H1 (cell line): ENCODE data around the gene IQUB. TPM values are rescaled to one million over a fixed set of nuclear protein-coding genes. Genes with fewer than 3 reads are reported as not detected.

Experiments used
- CTCF ChIA-PET: fragments of 300-600 bp; sonication (Branson Sonifier 250); formaldehyde crosslinking; loops from one replicate; lab custom pipeline; 2021; ENCODE audit not compliant: partially characterized antibody; lab: Charles Lee
- POLR2A ChIA-PET: fragments of 300-600 bp; sonication (Branson Sonifier 250); formaldehyde crosslinking; loops from one replicate; lab custom pipeline; 2021; ENCODE audit warnings: inconsistent platforms; ENCODE audit not compliant: partially characterized antibody; lab: Charles Lee
- DNase-seq, 2 experiments: peaks; one replicate each; pipeline versions ENCODE4 v3.0.0 to v3.0.0-alpha.2; 2010 to 2022; ENCODE audit warnings: low spot score in 2 of 2, low read depth in 1 of 2, mixed read lengths in 1 of 2
- FAIRE-seq: peaks from 2 replicates; lab custom pipeline; 2011; peaks lifted over from hg19 to GRCh38; lab: Jason Lieb, UNC
- H2AFZ ChIP-seq: 2 replicates; pipeline ENCODE4 v1.8.1; 2012; ENCODE audit warnings: low read length, inconsistent platforms
- H2AK5ac ChIP-seq: 2 replicates; pipeline ENCODE4 v1.6.1; 2013; ENCODE audit warnings: low read depth, low read length
- H2BK120ac ChIP-seq: replicated peaks from 2 replicates; pipeline ENCODE3; 2013; ENCODE audit warnings: low read depth, low read length, inconsistent platforms
- H2BK12ac ChIP-seq: 2 replicates; pipeline ENCODE4 v1.6.1; 2013; ENCODE audit warnings: low read depth, low read length
- H2BK15ac ChIP-seq: 2 replicates; pipeline ENCODE4 v1.6.1; 2013; ENCODE audit warnings: low read length
- H2BK20ac ChIP-seq: 2 replicates; pipeline ENCODE4 v1.6.1; 2013; ENCODE audit warnings: low read length
- H2BK5ac ChIP-seq: 2 replicates; pipeline ENCODE4 v1.6.1; 2013; ENCODE audit warnings: low read depth, low read length
- H3K14ac ChIP-seq: 2 replicates; pipeline ENCODE4 v1.6.1; 2013; ENCODE audit warnings: inconsistent platforms; ENCODE audit not compliant: insufficient read length
- H3K18ac ChIP-seq: 2 replicates; pipeline ENCODE4 v1.6.1; 2013; ENCODE audit warnings: low read length; ENCODE audit errors: extremely low read depth
- H3K23ac ChIP-seq: 2 replicates; pipeline ENCODE4 v1.6.1; 2013; ENCODE audit warnings: inconsistent platforms; ENCODE audit not compliant: insufficient read length
- H3K23me2 ChIP-seq: 2 replicates; pipeline ENCODE4 v1.6.1; 2013; ENCODE audit warnings: low read depth, low read length
- H3K27ac ChIP-seq: 2 replicates; pipeline ENCODE4 v1.6.1; 2011; ENCODE audit warnings: low read depth, low read length, inconsistent platforms
- H3K27me3 ChIP-seq, 4 experiments: replicated peaks in 1 of 4; 1 replicate in 1 of 4; 2 replicates in 3 of 4; pipeline versions ENCODE4 v1.6.1 to v1.8.1; 2011 to 2013; ENCODE audit warnings: low read length in 3 of 4, mild to moderate bottlenecking in 3 of 4, inconsistent platforms in 2 of 4, mixed read lengths in 2 of 4, moderate library complexity in 1 of 4; ENCODE audit not compliant: control insufficient read depth in 3 of 4, insufficient read depth in 3 of 4; ENCODE audit errors: extremely low read depth in 1 of 4
- H3K36me3 ChIP-seq, 4 experiments: 2 replicates each; pipeline versions ENCODE4 v1.6.1 to v1.8.1; 2011 to 2013; ENCODE audit warnings: mild to moderate bottlenecking in 4 of 4, low read length in 3 of 4, moderate library complexity in 2 of 4, control low read depth in 1 of 4, inconsistent platforms in 1 of 4; ENCODE audit not compliant: insufficient read depth in 4 of 4, control insufficient read depth in 2 of 4
- H3K4ac ChIP-seq: replicated peaks from 2 replicates; pipeline ENCODE3; 2013; ENCODE audit warnings: low read length, low read depth, mixed read lengths, inconsistent platforms; ENCODE audit not compliant: insufficient read length
- H3K4me1 ChIP-seq, 4 experiments: replicated peaks in 1 of 4; 1 replicate in 1 of 4; 2 replicates in 3 of 4; pipeline versions ENCODE4 v1.6.1 to v1.8.1; 2011 to 2013; ENCODE audit warnings: low read length in 3 of 4, inconsistent platforms in 2 of 4, mixed read lengths in 1 of 4; ENCODE audit not compliant: insufficient read depth in 4 of 4, control insufficient read depth in 3 of 4
- H3K4me2 ChIP-seq, 2 experiments: 2 replicates each; pipeline versions ENCODE4 v1.6.1 to v1.8.1; 2011 to 2013; ENCODE audit warnings: low read depth in 2 of 2, low read length in 2 of 2, control low read depth in 1 of 2, inconsistent platforms in 1 of 2, mild to moderate bottlenecking in 1 of 2; ENCODE audit not compliant: insufficient read depth in 1 of 2
- H3K4me3 ChIP-seq, 4 experiments: fragments of 200-600, 300-600 bp in 1 of 4; sonication (generic), shearing (Covaris generic), sonication (Bioruptor Twin) in 1 of 4; 2 replicates each; pipeline versions ENCODE4 v1.5.1 to v1.8.1; 2011 to 2016; ENCODE audit warnings: low read length in 4 of 4, low read depth in 3 of 4, control low read depth in 2 of 4, inconsistent platforms in 2 of 4, mild to moderate bottlenecking in 2 of 4, mixed read lengths in 1 of 4, moderate library complexity in 1 of 4; ENCODE audit not compliant: insufficient read depth in 2 of 4; ENCODE audit errors: extremely low read depth in 1 of 4
- H3K56ac ChIP-seq: replicated peaks from 2 replicates; pipeline ENCODE3; 2013; ENCODE audit warnings: low read depth, mild to moderate bottlenecking, mixed read lengths, low read length, inconsistent platforms; ENCODE audit not compliant: insufficient read length
- H3K79me1 ChIP-seq: 2 replicates; pipeline ENCODE4 v1.6.1; 2013; ENCODE audit warnings: low read depth, low read length, control low read depth
- H3K79me2 ChIP-seq, 2 experiments: 2 replicates each; pipeline versions ENCODE4 v1.6.1 to v1.8.1; 2012 to 2013; ENCODE audit warnings: low read length in 2 of 2, mild to moderate bottlenecking in 2 of 2, inconsistent platforms in 1 of 2; ENCODE audit not compliant: insufficient read depth in 2 of 2, control insufficient read depth in 1 of 2
- H3K9ac ChIP-seq, 4 experiments: replicated peaks in 1 of 4; 1 replicate in 1 of 4; 2 replicates in 3 of 4; pipeline versions ENCODE4 v1.6.1 to v1.8.1; 2011 to 2013; ENCODE audit warnings: low read depth in 3 of 4, low read length in 3 of 4, control low read depth in 2 of 4, mild to moderate bottlenecking in 2 of 4, moderate library complexity in 2 of 4, inconsistent platforms in 1 of 4; ENCODE audit errors: extremely low read depth in 1 of 4
- H3K9me3 ChIP-seq, 2 experiments: 2 replicates each; pipeline versions ENCODE4 v1.6.1 to v1.8.1; 2012 to 2013; ENCODE audit warnings: mild to moderate bottlenecking in 2 of 2, moderate library complexity in 2 of 2, control low read depth in 1 of 2, inconsistent platforms in 1 of 2, low read depth in 1 of 2, low read length in 1 of 2, mixed read lengths in 1 of 2; ENCODE audit not compliant: insufficient read depth in 2 of 2
- H4K20me1 ChIP-seq, 2 experiments: replicated peaks in 1 of 2; 2 replicates each; pipeline versions ENCODE3 to v1.8.1; 2011 to 2013; ENCODE audit warnings: inconsistent platforms in 2 of 2, low read length in 2 of 2, mild to moderate bottlenecking in 1 of 2; ENCODE audit not compliant: insufficient read depth in 2 of 2, control insufficient read depth in 1 of 2
- H4K5ac ChIP-seq: 2 replicates; pipeline ENCODE4 v1.6.1; 2013; ENCODE audit warnings: low read length, low read depth, mixed read lengths, inconsistent platforms; ENCODE audit not compliant: insufficient read length
- H4K8ac ChIP-seq: 2 replicates; pipeline ENCODE4 v1.8.0; 2013; ENCODE audit warnings: mild to moderate bottlenecking, moderate library complexity, low read length, inconsistent platforms; ENCODE audit not compliant: insufficient read depth; ENCODE audit errors: extremely low read depth
- H4K91ac ChIP-seq: replicated peaks from 2 replicates; pipeline ENCODE3; 2013; ENCODE audit warnings: low read length, mixed read lengths, inconsistent platforms; ENCODE audit not compliant: insufficient read length
- BACH1 ChIP-seq: IDR thresholded peaks from 2 replicates; pipeline ENCODE4 v1.6.1; 2012; ENCODE audit warnings: low read length, improper control_type of control experiment
- GABPA ChIP-seq: IDR thresholded peaks from 2 replicates; pipeline ENCODE4 v1.6.1; 2011; ENCODE audit warnings: mild to moderate bottlenecking, low read length, moderate library complexity, borderline replicate concordance; ENCODE audit not compliant: insufficient read depth
- KDM4A ChIP-seq: IDR thresholded peaks from one replicate; pipeline ENCODE4 v1.7.1; 2012; ENCODE audit warnings: low read depth, mild to moderate bottlenecking, moderate library complexity, low read length, inconsistent platforms; ENCODE audit not compliant: severe bottlenecking
- SP1 ChIP-seq: IDR thresholded peaks from 2 replicates; pipeline ENCODE4 v1.6.1; 2011; ENCODE audit warnings: low read depth, low read length
- WGBS, 2 experiments: shearing (Covaris generic) in 1 of 2; methylation state at CpG; one replicate each; pipeline versions ENCODE4 v1.1.6 to v1.1.7; 2013 to 2015; ENCODE audit warnings: low lambda C conversion rate in 2 of 2, mixed read lengths in 2 of 2, inconsistent platforms in 1 of 2, low coverage in 1 of 2, missing lambda C conversion rate in 1 of 2; ENCODE audit not compliant: insufficient replicate concordance in 2 of 2, insufficient coverage in 1 of 2, insufficient read length in 1 of 2; ENCODE audit errors: extremely low coverage in 1 of 2, missing lambda C conversion rate in 1 of 2; 5-methylcytosine and 5-hydroxymethylcytosine counted together
- polyA plus RNA-seq, 7 experiments: library from polyadenylated mRNA; depleted of rRNA in 3 of 7; stranded (reverse) in 5 of 7; unstranded in 2 of 7; fragments of >200 nt in 5 of 7; fragments of 200-250 nt in 2 of 7; gene quantifications; 1 replicate in 5 of 7; 2 replicates in 1 of 7; 4 replicates in 1 of 7; pipeline versions ENCODE4 v1.2.1 to v1.2.3, GENCODE V29; 2011 to 2013; ENCODE audit warnings: missing spikeins in 2 of 7, mixed read lengths in 2 of 7
- total RNA-seq: library from RNA; stranded (reverse); fragmentation: NEBNext Ultra II Directional; extraction: Animal tissue kit (Norgen Biotek cat#: 25700); gene quantifications from 2 replicates; pipeline ENCODE4 v1.2.1, GENCODE V29; 2021

IQUB gene
- total and polyA plus RNA-seq, 2 of the 8 experiments (the other 6 are each of a cell fraction or from before 2014, with no cell fraction given): 0.12 to 0.82 TPM

DNA sequence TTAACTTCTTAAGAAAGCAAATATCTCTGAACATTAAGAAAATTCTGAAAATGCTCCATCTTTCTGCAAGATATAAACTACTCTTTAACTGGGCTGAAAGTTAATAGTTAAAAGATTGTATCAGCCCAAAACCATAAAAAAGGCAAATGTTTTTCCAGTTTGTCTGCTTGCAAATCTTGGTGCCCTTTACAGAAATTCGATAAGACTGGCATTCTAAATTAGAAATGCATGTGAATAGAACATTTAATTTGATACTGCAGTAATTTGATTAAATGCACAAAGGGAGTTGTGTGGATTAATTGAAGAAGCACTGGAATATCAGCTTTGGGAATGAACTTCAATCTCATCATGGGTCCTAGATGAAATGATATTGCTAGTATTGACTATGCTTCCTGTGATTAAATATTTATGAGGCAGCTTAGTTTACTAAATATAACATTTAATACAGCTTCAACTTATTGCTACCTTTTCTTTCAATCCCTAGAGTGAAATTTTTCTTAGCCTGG lies 78.4 kb downstream of the IQUB start:
- no peak overlapping the region for H4K5ac ChIP-seq
- DNase-seq: no peak
- no peak overlapping the region for H3K27ac ChIP-seq
- no peak overlapping the region for H3K23ac ChIP-seq
- H2AK5ac ChIP-seq: no peak overlapping the region
- H3K79me2 ChIP-seq: no peaks in the 10 kb centered on the region
- no peak overlapping the region for H2BK12ac ChIP-seq
- H2BK15ac ChIP-seq: no peak overlapping the region
- H3K4me2 ChIP-seq: no peak overlapping the region
- POLR2A ChIA-PET: no interaction called here
- FAIRE-seq: no peak
- no peak overlapping the region for H3K56ac ChIP-seq
- no peak overlapping the region for H2BK5ac ChIP-seq
- H3K23me2 ChIP-seq: no peaks in the 10 kb centered on the region
- WGBS, 2 experiments: 82% methylated on average over 1 of the region's 1 CpG; no CpG with 5 or more reads in 1 of the 2 experiments
- no peak overlapping the region for H4K8ac ChIP-seq
- no peak overlapping the region for H3K14ac ChIP-seq
- no peak overlapping the region for H3K9ac ChIP-seq
- peaks cover 6% of the 10 kb centered on the region in 2 experiments for H3K9me3 ChIP-seq
- TF ChIP-seq SP1 (no peak), KDM4A (no peak), GABPA (no peak), BACH1 (no peak)
- no peaks in the 10 kb centered on the region for H3K79me1 ChIP-seq
- H3K18ac ChIP-seq: no peak overlapping the region
- no peak overlapping the region for H2BK120ac ChIP-seq
- H3K27me3 ChIP-seq: no peaks in the 10 kb centered on the region
- no peak overlapping the region for H2BK20ac ChIP-seq
- H3K4me1 ChIP-seq: no peaks in the 10 kb centered on the region
- H4K91ac ChIP-seq: no peak overlapping the region
- no peaks in the 10 kb centered on the region for H4K20me1 ChIP-seq
- CTCF ChIA-PET: no interaction called here
- H3K4me3 ChIP-seq: no peak overlapping the region
- H3K36me3 ChIP-seq: peaks cover 0 to 2% (median 0%) of the 10 kb centered on the region in 4 experiments; a peak in 1 of 8 replicates
- no peak overlapping the region for H3K4ac ChIP-seq
- H2AFZ ChIP-seq: no peak overlapping the region
